Small intestine (tissue), 7 donors: Measurements from ENCODE around the gene CAMTA1. TPM values are rescaled to one million over a fixed set of nuclear protein-coding genes. Genes with fewer than 3 reads are reported as not detected.
A peak's percentile ranks its signal among the peaks of the same experiment; 100 is the strongest.
"Not testable (repeated sequence)": the region's sequence is repeated elsewhere in the genome, so short reads cannot be mapped to it uniquely, and the experiment has no call there.

Source experiments
- DNase-seq, 2 donors: peaks; one replicate each; pipeline versions ENCODE4 v3.0.0 to v3.0.0-alpha.2; 2013
- FAIRE-seq: peaks from 2 replicates; lab custom pipeline; 2012; peaks lifted over from hg19 to GRCh38; lab: Jason Lieb, UNC
- H3K27ac ChIP-seq, 3 donors: one replicate each; pipeline ENCODE4 v1.5.1; 2013; ENCODE audit warnings: low read length in 2 of 3, mild to moderate bottlenecking in 2 of 3, control low read depth in 1 of 3, inconsistent platforms in 1 of 3, low read depth in 1 of 3, moderate library complexity in 1 of 3
- H3K27me3 ChIP-seq, 3 donors: one replicate each; pipeline ENCODE4 v1.6.1; 2013; ENCODE audit warnings: low read length in 3 of 3, inconsistent platforms in 1 of 3; ENCODE audit not compliant: control insufficient read depth in 3 of 3, insufficient read depth in 3 of 3
- H3K36me3 ChIP-seq, 3 donors: one replicate each; pipeline ENCODE4 v1.6.1; 2013; ENCODE audit warnings: low read length in 3 of 3, inconsistent platforms in 1 of 3, low read depth in 1 of 3, mild to moderate bottlenecking in 1 of 3, moderate library complexity in 1 of 3; ENCODE audit not compliant: control insufficient read depth in 3 of 3, insufficient read depth in 2 of 3
- H3K4me1 ChIP-seq, 3 donors: one replicate each; pipeline ENCODE4 v1.6.1; 2013; ENCODE audit warnings: low read length in 2 of 3, inconsistent platforms in 1 of 3, low read depth in 1 of 3, mild to moderate bottlenecking in 1 of 3, moderate library complexity in 1 of 3; ENCODE audit not compliant: control insufficient read depth in 3 of 3, insufficient read depth in 2 of 3
- H3K4me3 ChIP-seq, 3 donors: one replicate each; pipeline ENCODE4 v1.5.1; 2013; ENCODE audit warnings: low read length in 3 of 3, control low read depth in 1 of 3, inconsistent platforms in 1 of 3, low read depth in 1 of 3, mild to moderate bottlenecking in 1 of 3, moderate library complexity in 1 of 3
- H3K9me3 ChIP-seq, 2 donors: one replicate each; pipeline ENCODE4 v1.6.1; 2013; ENCODE audit warnings: low read depth in 1 of 2, low read length in 1 of 2; ENCODE audit not compliant: control insufficient read depth in 2 of 2, insufficient read depth in 1 of 2
- WGBS, 3 donors: extraction: QIAGEN DNeasy Blood & Tissue Kit; methylation state at CpG; one replicate each; pipeline ENCODE4 v1.1.7; 2013; 5-methylcytosine and 5-hydroxymethylcytosine counted together
- polyA plus RNA-seq, 4 donors: library from polyadenylated mRNA; stranded (reverse) in 3 of 4; unstranded in 1 of 4; fragments of 200-250 nt in 3 of 4; fragments of 120-200 nt in 1 of 4; gene quantifications; one replicate each; pipeline versions ENCODE4 v1.2.1 to v1.2.3, GENCODE V29; 2013
- donor health status: healthy with polysubstance abuse.
- donor health status: control.
- donor health status: control.
- donor health status: Bipolar disorder and iron deficiency.
- donor health status: healthy.

CAMTA1 gene
- polyA plus RNA-seq, 4 donors, result 57.6 to 177 (median 147) TPM

DNA sequence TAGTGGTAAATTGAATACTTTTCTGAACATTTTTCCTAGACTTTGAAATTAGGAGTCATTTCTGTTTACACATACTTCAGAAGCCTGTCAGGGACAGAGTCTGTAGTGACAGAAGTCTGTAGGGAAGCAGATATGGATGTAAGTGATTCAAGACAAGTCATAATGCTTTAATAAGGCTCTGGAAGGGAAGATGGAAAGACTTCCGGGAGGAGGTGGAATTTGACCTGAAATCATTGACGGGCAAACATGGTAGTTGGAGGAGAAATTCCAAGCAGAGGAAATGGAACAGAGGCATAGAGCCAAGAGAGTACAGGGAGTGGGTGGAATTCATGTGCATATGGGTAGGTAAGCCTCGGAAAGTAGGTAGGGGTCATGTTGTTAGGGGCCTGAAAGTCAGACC, 22.5 kb downstream of the CAMTA1 start:
- H3K27ac ChIP-seq, result peak overlapping the region; percentile 64 to 78 (median 69)
- H3K9me3 ChIP-seq, result no peaks in the 10 kb centered on the region
- H3K4me3 ChIP-seq, result no peak overlapping the region
- peaks cover 5 to 17% (median 11%) of the 10 kb centered on the region in 3 donors for H3K4me1 ChIP-seq
- no peaks in the 10 kb centered on the region for H3K27me3 ChIP-seq
- FAIRE-seq, result peak; percentile 15
- WGBS, 3 donors, result 17 to 52% (median 29%) methylated on average over 3 of the region's 3 CpGs
- H3K36me3 ChIP-seq, result peaks cover 0 to 5% (median 0%) of the 10 kb centered on the region in 3 donors
- DNase-seq, result peak; percentile 82 to 94

DNA sequence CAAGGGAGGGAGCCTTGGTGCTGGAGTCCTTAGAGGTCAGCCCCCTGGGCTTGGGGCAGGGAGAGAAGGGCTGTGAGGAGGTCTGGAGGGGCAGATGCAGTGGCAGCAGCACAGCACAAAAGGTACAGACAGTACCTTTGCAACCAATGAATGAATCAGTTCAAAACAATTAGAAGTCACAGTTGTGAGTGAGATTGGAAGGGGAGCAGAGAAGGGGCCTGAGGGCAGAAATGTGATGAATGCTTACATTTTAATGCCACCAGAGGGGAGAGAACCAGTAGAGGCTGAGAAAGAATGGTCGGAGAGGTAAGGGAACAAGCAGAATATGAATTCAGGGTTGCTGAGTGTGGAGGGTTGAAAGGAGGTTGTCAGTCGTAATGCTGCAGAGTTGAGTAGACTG, 24.2 kb downstream of the CAMTA1 start:
- H3K27ac ChIP-seq, result no peak overlapping the region
- H3K36me3 ChIP-seq, result peaks cover 0 to 5% (median 0%) of the 10 kb centered on the region in 3 donors
- no peaks in the 10 kb centered on the region for H3K27me3 ChIP-seq
- no peaks in the 10 kb centered on the region for H3K9me3 ChIP-seq
- H3K4me1 ChIP-seq, result peaks cover 3 to 17% (median 11%) of the 10 kb centered on the region in 3 donors
- WGBS, 3 donors, result 92 to 100% (median 96%) methylated on average over 2 of the region's 2 CpGs
- no peak overlapping the region for H3K4me3 ChIP-seq
- DNase-seq (no peak), FAIRE-seq (no peak)

DNA sequence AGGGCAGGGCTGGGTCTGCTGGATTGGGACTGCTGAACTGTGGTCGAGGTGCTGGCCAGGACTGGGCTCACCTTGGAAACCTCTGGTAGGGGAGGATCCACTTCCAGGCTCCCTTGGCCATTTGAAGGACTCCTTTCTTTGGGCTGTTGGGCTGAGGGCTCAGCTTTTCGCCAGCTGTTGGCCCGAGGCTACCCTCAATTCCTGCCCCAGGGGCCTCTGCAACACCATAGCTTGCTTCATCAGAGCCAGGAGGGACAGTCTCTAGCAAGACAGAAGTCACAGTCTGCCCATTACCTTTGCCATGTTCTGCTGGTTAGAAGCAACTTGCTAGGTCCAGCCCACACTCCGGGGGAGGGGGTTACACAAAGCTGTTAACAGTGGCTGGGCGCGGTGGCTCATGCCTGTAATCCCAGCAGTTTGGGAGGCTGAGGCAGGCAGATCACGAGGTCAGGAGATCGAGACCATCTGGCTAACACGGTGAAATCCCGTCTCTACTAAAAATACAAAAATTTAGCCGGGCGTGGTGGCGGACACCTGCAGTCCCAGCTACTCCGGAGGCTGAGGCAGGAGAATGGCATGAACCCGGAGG, 25.0 kb downstream of the CAMTA1 start:
- H3K4me1 ChIP-seq, result peaks cover 3 to 17% (median 11%) of the 10 kb centered on the region in 3 donors
- not testable (repeated sequence) for H3K36me3 ChIP-seq, DNase-seq, H3K4me3 ChIP-seq, FAIRE-seq, H3K27ac ChIP-seq, H3K27me3 ChIP-seq, H3K9me3 ChIP-seq
- WGBS, 3 donors, result 95 to 97% (median 95%) methylated on average over 15 of the region's 15 CpGs

DNA sequence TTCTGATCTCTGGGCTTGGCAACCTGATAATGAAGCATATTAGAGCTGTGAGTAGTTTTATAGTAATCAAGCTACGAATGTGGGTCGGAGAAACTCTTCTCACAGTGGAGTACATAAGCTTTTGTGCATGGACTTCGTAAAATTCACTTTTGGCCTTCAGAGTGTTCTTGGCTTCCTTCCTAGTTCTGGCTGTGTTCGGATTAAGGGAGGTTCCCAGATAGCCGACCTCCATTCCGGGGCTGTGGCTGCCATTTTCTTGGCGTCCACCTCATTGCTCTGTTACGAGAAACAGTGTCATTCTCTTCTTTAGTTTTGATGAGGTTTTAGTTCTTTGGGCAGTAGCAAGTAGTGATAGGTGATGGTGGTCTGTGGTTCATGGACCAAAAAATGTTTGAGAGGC, 26.3 kb downstream of the CAMTA1 start:
- Histone ChIP-seq H3K36me3 (peaks cover 0 to 5% (median 0%) of the 10 kb centered on the region in 3 donors), H3K9me3 (no peaks in the 10 kb centered on the region), H3K4me3 (no peak overlapping the region), H3K27ac (no peak overlapping the region), H3K27me3 (no peaks in the 10 kb centered on the region), H3K4me1 (peaks cover 5 to 13% (median 12%) of the 10 kb centered on the region in 3 donors)
- DNase-seq, result no peak
- 77 to 87% (median 84%) methylated on average over 8 of the region's 8 CpGs for WGBS, 3 donors
- FAIRE-seq, result no peak

DNA sequence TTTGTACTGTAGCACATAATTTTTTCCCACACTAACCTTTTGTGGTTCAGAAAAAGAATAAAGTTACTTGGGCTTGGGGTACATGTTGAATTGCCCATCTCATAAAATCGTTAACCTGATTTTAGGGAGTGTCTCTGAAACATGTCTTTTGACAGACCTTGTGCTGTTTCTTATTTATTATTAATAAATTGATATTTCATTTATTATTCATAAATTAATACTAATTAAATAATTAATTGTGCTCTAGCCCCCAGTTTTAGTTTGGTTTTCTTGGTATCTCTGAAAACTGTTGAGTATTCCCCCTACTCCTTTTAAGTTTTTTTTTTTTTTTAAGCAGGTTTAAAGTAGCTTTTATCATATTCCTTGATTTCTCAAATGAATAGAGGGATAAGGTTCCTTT, 27.9 kb downstream of the CAMTA1 start:
- H3K4me1 ChIP-seq, result peaks cover 4 to 6% (median 4%) of the 10 kb centered on the region in 3 donors
- no peaks in the 10 kb centered on the region for H3K27me3 ChIP-seq
- H3K4me3 ChIP-seq, result no peak overlapping the region
- FAIRE-seq (no peak), DNase-seq (no peak)
- no peaks in the 10 kb centered on the region for H3K9me3 ChIP-seq
- H3K27ac ChIP-seq, result no peak overlapping the region
- peaks cover 0 to 5% (median 0%) of the 10 kb centered on the region in 3 donors for H3K36me3 ChIP-seq
- 48 to 79% (median 63%) methylated on average over 1 of the region's 1 CpG for WGBS, 3 donors

DNA sequence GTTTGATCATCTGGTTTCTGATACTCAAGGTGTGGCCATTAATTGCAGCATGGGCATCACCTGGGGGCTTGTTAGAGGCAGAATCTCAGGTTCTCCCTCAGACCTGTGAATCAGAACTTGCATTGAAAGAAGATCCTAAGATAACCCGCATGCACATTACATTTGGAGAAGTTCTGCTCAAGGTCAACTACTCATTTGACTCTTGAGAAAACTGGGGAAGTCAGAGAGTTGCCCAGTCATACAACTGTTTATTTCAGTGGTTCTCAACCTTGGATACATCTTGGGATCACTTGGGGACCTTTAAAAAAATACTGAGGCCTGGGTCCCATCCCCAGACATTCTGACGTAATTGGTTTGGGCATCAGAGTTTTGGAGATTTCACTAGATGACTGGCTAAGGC, 30.5 kb downstream of the CAMTA1 start:
- Histone ChIP-seq H3K9me3 (no peaks in the 10 kb centered on the region), H3K27me3 (no peaks in the 10 kb centered on the region), H3K27ac (no peak overlapping the region), H3K4me3 (no peak overlapping the region), H3K36me3 (no peaks in the 10 kb centered on the region), H3K4me1 (peaks cover 4 to 23% (median 17%) of the 10 kb centered on the region in 3 donors)
- FAIRE-seq (no peak), DNase-seq (no peak)
- WGBS, 3 donors, result 90 to 98% (median 93%) methylated on average over 2 of the region's 2 CpGs

DNA sequence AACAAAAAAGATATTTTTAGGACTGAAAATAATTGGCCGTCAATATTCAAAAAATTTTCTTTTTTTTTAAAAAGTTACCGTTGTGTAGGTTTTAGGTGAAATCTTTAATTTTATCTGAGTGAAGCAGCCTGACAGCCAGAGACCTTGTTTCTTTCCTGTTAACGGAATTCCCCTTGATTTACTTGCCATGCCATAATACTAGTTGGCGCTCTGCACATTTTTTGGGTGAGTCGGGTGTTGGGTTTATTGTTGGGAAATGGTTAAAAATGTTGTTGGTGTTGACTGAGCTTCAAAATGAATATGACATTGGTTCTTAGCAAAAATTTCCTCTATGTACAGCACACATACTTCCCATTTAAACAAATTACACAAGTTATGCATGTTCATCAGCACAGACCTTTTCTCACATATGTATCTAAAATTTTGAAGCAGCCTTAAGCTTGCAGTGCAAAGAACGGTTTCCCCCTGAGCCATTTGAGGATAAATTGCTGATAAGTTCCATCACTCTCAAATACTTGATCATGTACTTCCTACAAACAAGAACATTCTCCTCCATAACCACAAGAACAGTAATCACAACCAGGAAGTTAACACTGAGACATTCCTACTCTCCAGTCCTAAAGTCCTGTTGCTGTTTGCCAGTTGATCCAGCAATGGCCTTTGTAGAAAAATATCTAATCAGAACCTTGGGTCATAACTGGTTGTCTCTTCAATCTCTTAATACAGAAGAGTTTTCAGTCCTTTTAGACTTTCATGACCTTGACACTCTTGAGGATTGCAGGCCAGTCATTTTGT, 34.2 kb downstream of the CAMTA1 start:
- DNase-seq (peak; percentile 43 to 66), FAIRE-seq (no peak)
- no peaks in the 10 kb centered on the region for H3K9me3 ChIP-seq
- peak overlapping the region; percentile 41 to 56 (median 52) for H3K27ac ChIP-seq
- H3K4me3 ChIP-seq, result no peak overlapping the region
- WGBS, 3 donors, result 79 to 85% (median 79%) methylated on average over 6 of the region's 6 CpGs
- no peaks in the 10 kb centered on the region for H3K36me3 ChIP-seq
- peaks cover 4 to 24% (median 21%) of the 10 kb centered on the region in 3 donors for H3K4me1 ChIP-seq
- no peaks in the 10 kb centered on the region for H3K27me3 ChIP-seq

DNA sequence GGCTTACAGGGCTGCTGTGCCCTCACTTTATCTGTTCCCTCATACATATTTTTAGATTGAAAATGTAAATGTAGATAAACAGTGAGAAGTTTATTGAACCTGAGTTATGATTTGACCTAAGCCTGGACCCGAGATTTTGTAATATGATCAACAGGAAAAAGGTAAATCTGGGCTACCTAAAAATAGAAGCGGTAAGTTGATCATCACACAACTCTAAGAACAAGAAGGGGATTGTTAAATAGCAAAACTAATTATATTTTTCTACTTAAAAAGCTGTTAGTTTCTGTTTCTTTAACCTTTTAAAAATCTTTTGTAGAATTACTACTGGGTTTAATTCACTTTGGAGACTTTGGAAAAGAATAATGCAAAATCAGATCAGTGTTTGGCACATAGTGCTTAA, 35.6 kb downstream of the CAMTA1 start:
- no peak for DNase-seq
- WGBS, 3 donors, result 49 to 61% (median 50%) methylated on average over 2 of the region's 2 CpGs
- Histone ChIP-seq H3K27ac (peak overlapping the region in 2 of 3 donors; percentile 52 to 93), H3K36me3 (no peaks in the 10 kb centered on the region), H3K9me3 (no peaks in the 10 kb centered on the region), H3K4me3 (no peak overlapping the region), H3K27me3 (no peaks in the 10 kb centered on the region), H3K4me1 (peaks cover 5 to 24% (median 24%) of the 10 kb centered on the region in 3 donors)
- FAIRE-seq, result no peak
